ENCODE measurements around the gene COL4A6.
A peak's percentile ranks its signal among the peaks of the same experiment; 100 is the strongest.

Gene COL4A6

DNA sequence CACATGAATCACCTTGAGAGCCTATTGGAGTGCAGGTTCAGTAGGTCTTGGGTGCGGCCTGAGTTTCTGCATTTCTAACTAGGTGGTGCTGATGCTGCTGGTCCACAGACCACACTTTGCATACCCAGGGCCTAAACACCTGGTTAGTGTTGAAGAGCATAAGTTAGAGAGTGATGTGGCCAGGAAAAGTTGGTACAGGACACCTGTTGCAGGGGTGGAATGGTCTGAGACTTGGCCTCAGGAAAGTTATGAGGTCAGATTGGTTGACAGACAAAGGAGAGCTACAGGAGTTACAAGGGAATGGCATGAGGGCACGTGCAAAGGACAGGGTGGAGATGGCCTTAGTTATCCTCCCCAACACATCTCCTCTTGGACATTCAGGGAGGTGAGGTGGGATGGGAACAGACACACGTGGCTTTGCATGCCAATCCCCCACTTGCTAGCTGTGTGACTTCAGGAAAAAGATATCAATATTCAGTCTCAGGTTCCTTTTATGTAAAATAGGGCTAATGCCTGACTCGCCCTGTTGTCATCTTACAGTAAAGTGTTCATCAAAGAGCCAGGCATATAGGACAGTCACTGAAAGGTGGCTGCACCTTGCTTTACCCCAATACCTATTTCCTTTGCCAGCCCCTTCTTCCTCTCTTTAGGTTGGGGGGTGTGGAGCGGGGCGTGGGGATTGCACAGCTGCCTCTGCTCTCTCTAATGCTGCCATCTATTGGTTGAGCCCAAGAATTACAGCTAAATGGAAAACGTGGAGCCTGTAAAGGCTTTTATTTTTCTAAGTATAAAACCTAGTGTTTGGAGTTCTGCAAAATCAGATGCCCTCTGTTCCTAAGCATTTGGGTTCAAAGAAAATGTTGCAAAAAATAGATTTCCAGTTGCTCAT is 299.2 kb downstream of the COL4A6 start:
- TF ChIP-seq, protein P1, sequence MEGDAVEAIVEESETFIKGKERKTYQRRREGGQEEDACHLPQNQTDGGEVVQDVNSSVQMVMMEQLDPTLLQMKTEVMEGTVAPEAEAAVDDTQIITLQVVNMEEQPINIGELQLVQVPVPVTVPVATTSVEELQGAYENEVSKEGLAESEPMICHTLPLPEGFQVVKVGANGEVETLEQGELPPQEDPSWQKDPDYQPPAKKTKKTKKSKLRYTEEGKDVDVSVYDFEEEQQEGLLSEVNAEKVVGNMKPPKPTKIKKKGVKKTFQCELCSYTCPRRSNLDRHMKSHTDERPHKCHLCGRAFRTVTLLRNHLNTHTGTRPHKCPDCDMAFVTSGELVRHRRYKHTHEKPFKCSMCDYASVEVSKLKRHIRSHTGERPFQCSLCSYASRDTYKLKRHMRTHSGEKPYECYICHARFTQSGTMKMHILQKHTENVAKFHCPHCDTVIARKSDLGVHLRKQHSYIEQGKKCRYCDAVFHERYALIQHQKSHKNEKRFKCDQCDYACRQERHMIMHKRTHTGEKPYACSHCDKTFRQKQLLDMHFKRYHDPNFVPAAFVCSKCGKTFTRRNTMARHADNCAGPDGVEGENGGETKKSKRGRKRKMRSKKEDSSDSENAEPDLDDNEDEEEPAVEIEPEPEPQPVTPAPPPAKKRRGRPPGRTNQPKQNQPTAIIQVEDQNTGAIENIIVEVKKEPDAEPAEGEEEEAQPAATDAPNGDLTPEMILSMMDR (IDR thresholded peaks at IDR 0.05; ENCODE audit: borderline replicate concordance, insufficient read depth, low read depth, low read length) = peak; percentile 61; the same call in 1 of the 2 replicates
- H3K4me3 ChIP-seq (ENCODE audit: low read depth, low read length) = no peak overlapping the region

DNA sequence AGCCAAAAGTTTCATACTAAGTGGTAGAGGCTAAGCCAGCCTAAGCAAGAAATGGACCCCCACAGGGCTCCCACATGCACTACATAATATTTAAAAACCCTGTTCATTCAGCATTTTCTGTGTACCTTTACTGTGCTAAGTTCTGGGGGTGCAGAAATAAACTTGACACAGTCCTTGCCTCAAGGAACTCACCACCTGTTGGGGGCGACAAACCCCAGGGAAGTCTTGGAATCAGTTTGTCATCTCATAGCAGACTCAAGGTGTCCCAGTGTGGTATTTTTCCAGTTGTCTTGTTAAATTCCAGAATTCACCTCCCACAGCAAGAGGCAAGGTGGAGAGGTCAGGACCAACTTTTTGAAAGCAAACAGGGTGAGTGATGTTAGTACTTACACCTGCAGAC is 303.5 kb downstream of the COL4A6 start:
- no peak overlapping the region for H3K4me3 ChIP-seq (ENCODE audit: low read depth, low read length)
- TF ChIP-seq, protein P1 (IDR thresholded peaks at IDR 0.05; ENCODE audit: borderline replicate concordance, insufficient read depth, low read depth, low read length) = no peak

DNA sequence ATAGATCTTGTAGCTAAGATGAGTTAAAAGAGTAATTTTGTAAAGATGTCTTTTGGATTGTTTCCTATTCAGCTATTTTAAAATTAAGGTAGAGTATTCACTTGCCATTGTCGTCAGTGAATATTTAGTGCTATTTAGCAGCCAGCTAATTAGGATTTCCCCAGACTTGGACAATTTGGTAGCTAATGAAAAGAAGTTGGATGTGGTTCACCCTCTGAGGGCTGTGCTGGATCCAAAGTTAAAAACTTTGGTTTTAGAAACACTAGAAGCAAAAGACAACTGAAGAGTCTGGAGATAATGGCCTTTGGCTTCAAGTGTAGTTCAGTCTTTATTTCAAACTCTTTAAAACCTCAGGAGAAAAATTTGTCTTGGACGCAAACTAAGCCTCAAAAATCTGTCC is 305.3 kb downstream of the COL4A6 start:
- H3K4me3 ChIP-seq (ENCODE audit: low read depth, low read length) = no peak overlapping the region
- TF ChIP-seq, protein P1 (IDR thresholded peaks at IDR 0.05; ENCODE audit: borderline replicate concordance, insufficient read depth, low read depth, low read length) = no peak

DNA sequence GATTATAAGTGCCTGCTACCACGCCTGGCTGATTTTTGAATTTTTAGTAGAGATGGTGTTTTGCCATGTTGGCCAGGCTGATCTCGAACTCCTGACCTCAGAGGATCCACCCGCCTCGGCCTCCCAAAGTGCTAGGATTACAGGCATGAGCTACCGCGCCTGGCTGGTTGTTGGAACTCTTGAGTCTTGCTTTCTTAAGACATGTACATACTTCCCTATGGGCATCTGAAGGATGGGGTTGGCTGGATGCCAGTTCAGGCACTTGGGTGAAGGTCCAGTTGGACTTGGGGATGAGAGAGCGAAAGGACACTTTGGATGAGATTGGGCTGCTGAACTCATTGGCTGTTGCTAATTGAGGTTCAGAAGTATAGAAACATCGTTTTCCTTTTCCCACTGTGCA is 306.2 kb downstream of the COL4A6 start:
- H3K4me3 ChIP-seq (ENCODE audit: low read depth, low read length) = no peak overlapping the region
- TF ChIP-seq, protein P1 (IDR thresholded peaks at IDR 0.05; ENCODE audit: borderline replicate concordance, insufficient read depth, low read depth, low read length) = no peak

DNA sequence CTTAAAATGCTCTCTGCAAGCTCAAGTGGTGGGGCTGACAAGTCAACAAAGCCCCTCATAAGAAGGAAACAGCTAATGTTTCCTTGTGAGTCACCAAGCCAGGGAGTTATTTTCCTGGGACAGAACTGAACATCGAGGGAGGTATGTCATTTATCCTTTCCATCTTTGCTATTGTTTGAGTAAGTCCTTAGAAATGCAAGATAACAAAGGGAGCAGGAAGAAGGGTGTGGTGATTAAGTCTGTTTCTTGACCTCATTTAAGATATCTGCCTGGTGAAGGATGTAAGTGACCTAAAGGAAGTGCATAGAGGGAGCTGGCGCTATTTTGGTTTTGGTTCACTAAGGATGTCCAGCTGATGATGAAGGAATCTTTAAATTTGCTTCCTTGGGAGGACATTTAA is 306.8 kb downstream of the COL4A6 start:
- H3K4me3 ChIP-seq (ENCODE audit: low read depth, low read length) = no peak overlapping the region
- TF ChIP-seq, protein P1 (IDR thresholded peaks at IDR 0.05; ENCODE audit: borderline replicate concordance, insufficient read depth, low read depth, low read length) = no peak

DNA sequence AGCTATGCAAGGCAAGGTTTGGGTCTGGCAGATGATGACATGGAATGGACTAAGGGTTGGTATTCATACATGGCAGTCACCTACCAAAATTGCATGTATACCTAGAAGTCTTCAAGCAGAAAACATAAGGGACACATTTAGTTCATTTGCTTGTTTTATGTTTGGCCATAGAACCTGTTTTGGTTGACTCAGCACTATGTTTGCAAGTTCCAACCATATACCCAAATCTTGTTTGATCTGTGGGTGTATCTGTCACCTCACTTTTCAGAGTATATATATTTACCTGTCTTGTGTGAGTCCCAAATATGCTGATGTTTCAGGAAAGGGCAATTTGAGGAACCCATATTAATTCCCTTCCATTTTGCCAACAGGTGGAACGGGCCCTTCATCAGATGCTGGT is 307.3 kb downstream of the COL4A6 start:
- no peak overlapping the region for H3K4me3 ChIP-seq (ENCODE audit: low read depth, low read length)
- TF ChIP-seq, protein P1 (IDR thresholded peaks at IDR 0.05; ENCODE audit: borderline replicate concordance, insufficient read depth, low read depth, low read length) = no peak

DNA sequence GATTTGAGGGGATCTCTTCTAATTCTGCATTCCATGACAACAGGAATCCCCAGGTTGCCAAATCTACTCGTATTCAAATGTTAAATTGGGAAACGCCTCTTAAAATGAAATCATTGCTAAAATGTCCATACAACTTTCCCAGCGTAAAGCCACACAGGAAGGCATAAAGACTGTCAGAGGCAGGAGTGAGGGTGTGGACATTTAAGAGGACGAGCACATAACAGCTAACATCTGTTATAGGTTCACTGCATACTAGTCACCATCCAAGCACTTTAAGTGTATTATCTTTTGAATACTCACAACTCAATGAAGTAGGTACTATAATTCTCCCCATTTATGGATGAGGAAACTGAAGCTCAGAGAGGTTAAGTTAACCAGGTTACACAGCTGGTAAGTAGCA is 311.1 kb downstream of the COL4A6 start:
- TF ChIP-seq, protein P1 (IDR thresholded peaks at IDR 0.05; ENCODE audit: borderline replicate concordance, insufficient read depth, low read depth, low read length) = no peak
- no peak overlapping the region for H3K4me3 ChIP-seq (ENCODE audit: low read depth, low read length)

Data from GM12875 (cell line).